ENCODE data around the gene GLIS1.

GLIS1 gene

GRCh38 chr1:53542551-53542950, 196.4 kb downstream of the GLIS1 start:
- DNase-seq, result no peak

- no peak for DNase-seq
Measured at GRCh38 chr1:53541761-53542550, 197.0 kb downstream of the GLIS1 start.

GRCh38 chr1:53541263-53541625, 197.7 kb downstream of the GLIS1 start:
- no peak for DNase-seq

DNA sequence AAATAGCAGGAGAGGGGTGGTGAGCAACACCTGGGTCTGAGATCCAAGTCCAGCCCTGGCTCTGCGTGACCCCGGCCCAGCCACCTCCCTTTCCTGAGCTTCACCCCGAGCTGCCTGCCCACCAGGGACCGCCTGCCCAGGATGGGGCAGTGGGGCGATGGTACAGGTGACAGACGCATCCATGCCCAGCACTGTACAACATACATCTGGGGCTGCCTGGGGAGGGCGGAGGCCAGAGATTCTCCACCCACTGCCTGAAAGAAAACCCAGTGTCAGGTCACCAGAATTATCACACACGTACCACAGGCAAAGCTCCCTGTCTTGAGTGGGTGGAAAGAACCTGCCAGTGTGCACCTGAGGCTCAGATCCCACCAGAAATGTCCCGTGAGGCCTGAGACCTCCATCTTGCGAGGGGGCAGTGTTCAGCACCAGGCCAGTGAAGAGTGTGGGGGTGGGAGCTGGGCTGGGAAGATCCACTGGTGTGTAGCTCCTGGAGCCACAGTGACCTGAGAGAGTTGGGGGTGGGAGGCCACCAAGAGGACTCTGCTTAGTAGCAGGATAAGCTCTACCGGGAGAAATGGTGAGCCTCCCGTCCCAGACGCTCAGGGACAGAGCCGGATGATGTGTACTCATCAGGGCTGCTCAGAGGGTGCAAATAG, 198.2 kb downstream of the GLIS1 start:
- no peak for DNase-seq

- no peak for DNase-seq
Measured at GRCh38 chr1:53539711-53540603, 199.0 kb downstream of the GLIS1 start.

- no peak for DNase-seq
Measured at GRCh38 chr1:53539226-53539625, 199.7 kb downstream of the GLIS1 start.

DNA sequence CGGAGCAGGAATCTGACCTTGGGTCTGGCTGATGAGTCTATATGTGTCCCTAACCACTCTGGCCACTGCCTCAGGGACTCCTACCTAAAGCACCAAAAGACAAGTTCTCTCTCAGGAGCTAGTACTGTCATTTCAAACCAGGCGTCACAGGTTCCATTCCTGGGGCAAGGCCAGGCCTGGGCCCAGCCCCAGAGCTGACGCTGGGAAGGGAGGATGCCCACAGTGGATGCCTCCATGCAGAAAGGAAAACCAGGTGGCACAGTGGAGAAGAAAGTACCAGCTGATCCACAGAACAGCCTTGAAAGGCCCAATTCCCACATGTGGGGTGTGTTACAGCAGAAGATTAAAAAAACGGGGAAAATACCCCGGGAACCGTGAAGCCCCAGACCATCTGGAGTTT, 202.4 kb downstream of the GLIS1 start:
- DNase-seq, result no peak

DNA sequence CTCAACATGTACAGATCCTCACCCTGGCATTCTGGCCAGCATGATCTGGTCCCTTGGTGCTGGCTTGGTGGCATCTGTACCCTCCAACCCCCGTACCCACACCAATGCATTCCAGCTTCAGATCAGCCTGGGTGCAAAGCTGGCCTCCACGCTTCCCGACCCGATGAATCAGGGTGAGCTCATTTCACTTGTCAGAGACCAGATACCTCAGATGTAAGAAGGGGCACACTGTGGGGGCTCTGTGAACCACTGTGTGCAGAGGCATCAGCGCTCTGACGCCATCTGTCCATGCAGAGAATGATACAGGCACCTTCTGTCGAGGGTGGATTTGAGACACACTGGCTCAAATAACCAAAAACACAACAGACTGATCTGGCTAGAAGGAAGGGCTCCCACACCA, 203.1 kb downstream of the GLIS1 start:
- no peak for DNase-seq

DNA sequence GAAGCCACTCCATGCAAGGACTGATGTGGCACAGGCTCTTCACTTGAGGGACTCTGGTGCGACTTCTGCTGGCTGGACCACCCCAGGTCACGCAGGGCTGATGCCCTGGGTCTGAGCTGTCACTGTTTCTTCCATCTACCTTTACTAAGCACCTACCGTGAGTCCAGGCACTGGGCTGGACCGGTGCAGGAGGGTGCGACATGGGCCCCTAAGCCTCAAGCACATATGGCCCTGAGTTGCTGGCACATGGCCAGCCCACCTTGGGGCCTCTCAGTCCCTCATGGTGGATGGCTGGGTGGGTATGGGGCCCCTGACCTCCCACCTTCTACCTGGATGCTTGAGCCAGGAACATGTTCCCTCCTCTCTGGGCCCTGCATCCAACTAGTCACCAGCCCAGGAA, 203.7 kb downstream of the GLIS1 start:
- DNase-seq, result no peak

DNA sequence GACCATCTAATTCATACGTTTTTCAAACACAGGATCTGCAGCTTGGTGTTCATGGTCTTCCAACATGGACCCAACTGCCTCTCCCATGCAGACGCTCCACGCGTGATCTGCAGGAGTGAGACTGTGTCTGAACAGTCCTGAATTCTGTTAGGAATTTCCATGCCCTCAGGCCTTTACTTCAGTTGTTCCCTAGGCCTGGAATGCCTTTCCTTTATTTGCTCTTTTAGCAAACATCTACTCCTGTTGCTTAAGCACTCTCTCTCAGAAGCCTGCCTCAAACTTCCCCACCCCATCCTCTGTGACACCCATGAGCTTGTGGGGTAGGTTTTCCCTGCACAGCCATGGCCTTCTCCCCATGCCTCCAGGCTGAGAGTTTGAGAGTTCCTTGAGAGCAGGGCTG, 206.1 kb downstream of the GLIS1 start:
- DNase-seq, result no peak

GRCh38 chr1:53532377-53532776, 206.6 kb downstream of the GLIS1 start:
- DNase-seq, result no peak

DNA sequence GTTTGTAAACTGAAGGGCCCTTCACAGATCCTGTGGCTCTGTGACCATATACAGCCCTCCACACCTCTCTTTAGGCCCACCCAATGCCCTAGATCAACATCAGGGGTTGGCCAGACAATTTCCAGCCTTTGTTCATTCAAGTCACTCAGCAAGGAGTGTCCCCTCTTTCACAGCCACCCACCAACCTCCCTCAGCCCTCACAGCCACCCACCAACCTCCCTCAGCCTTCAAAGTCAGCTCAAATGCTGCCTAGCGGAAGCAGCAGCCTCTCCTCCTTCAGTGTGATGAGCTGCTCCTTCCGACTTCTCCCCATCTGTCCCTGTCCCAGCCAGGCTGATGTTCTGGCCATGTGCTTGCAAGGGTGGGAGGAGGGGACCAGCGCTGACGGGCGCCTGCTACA, 208.4 kb downstream of the GLIS1 start:
- no peak for DNase-seq

GRCh38 chr1:53529555-53529954, 209.4 kb downstream of the GLIS1 start:
- no peak for DNase-seq

- no peak for DNase-seq
Measured at GRCh38 chr1:53527368-53527767, 211.6 kb downstream of the GLIS1 start.

DNA sequence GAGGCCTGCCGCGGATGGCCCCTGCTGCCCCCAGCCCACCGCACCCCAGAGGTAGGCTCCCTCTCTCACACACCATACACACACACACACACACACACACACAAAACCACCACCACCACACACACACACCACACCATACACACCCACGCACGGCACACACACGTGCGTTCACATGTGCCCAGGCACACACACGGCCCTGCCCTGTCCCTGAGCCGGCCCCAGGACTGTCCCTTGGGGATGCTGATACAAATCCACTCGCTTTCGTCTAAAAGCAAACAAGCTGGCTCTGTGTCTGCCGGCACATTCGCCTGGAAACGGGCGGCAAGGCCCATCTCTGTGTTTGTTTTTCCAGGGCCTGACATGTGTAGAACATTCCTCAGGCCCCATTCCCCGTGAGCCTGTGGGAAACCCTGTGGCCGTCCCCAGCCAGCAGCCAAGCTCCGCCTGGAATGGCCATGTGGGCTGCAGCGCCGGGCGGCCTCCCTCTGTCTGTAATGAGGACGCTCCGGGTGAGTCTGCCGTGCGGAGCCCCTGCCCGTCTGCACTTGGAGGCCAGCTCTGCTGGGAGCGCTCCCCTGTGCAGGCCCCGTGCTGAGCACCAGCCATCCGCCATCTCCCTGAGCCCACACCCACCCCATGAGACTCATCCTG, 212.4 kb downstream of the GLIS1 start:
- DNase-seq, result no peak

DNA sequence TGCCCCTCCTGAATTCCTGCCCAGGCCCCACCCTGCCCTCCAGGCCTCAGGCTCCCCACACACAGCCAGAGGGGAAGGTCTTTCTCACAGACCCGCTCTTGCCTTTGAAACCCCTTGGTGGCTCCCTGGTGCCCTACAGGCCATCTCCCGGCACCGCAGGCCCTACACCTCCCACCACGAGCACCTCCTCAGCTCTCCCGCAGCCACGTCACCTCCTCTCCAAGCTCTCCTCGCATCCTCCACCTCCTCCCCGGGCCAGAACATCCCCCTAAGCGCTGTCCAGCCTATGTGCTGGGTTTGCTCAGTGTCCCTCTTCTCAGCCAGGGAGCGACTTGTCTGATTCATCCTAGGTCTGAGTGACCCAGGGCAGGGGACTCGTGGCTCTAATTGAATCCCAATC, 213.4 kb downstream of the GLIS1 start:
- DNase-seq, result no peak

- no peak for DNase-seq
Measured at GRCh38 chr1:53524428-53525375, 214.3 kb downstream of the GLIS1 start.

DNA sequence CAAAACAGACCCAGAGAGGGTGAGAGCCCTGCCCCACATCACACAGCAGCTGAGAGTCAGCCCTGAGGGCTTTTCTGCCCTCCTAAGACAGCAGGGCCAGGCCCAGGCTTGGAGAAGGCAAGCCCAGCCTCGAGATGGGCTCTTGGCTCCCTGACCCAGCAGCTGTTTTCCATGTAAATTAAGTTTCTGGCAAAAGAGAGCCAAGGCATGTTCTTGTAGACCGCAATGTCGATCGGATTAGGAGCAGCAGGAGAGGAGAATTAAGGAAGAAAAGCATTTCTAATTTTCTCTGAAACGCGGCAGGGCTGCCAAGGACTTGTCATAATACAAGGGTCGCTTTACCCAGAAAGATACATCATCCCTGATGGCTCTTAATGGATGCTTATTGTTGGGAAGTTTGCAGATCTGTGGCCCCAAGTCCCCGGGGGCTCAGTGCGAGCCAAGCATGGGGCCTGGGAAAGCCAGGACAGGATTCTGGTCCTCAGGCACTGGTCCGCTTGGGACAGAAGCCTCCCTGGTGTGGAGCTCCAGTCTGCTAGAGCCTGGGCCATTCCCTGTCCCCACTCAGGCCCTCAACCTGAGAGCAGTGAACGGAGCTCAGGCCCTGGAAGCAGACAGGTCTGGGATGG, 216.9 kb downstream of the GLIS1 start:
- no peak for DNase-seq

DNA sequence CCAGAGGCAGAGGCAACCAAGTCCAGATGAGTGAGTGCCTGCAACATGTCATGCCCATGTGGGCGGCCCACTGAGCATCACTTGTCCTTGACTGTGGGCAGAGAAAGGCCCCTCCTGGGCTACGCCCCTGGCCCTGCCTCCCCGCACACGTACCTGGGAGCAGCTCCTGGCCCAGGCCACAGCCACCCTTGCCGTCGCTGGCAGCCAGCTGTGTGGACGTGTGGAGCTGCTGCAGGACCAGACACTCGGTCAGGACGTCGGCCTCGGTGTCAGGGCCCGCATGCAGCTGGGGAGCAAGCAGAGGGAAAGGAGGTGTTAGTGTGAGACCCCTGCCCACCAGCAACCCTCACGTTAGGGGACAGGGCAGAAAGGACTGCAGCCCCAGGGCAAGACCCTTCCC, 218.5 kb downstream of the GLIS1 start:
- DNase-seq, result no peak

GRCh38 chr1:53519421-53519820, 219.5 kb downstream of the GLIS1 start:
- DNase-seq, result no peak

- no peak for DNase-seq
Measured at GRCh38 chr1:53518775-53519174, 220.2 kb downstream of the GLIS1 start.

Measured in hippocampal formation (tissue), 2 donors.